Measurements from ENCODE around the gene OR10V1. TPM values are rescaled to one million over a fixed set of nuclear protein-coding genes. Genes with fewer than 3 reads are reported as not detected.

Gene OR10V1
- total and polyA plus RNA-seq, 2 donors (not counting 1 experiment from before 2014, with no cell fraction given), result not detected

DNA sequence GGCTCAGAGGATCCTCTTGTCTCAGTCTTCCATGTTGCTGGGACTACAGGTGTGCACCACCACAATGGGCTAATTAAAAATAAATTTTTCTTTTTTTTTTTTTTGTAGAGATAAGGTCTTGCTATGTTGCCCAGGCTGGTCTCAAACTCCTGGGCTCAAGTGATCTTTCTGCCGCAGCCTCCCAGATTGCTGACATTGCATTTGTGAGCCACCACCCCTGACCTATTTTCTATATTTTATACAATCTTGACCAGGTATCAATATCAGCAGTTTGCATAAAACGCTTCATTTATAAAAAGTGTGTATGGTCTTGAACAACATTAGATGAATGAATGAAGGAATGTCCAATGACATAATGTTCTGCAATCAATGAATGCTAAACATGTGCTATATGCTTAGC is 32.5 kb upstream of the OR10V1 start:
- Histone ChIP-seq H3K27me3 (ENCODE audit: control insufficient read depth, insufficient read depth, low read length) (peaks cover 3% of the 10 kb centered on the region), H2AFZ (ENCODE audit: low read length) (no peak overlapping the region), H3K4me2 (ENCODE audit: extremely low read depth, insufficient read depth, low read length) (no peak overlapping the region), H3K27ac (ENCODE audit: insufficient read depth, low read length) (no peak overlapping the region), H4K20me1 (ENCODE audit: control insufficient read depth, extremely low read depth, insufficient read depth, low read length) (no peaks in the 10 kb centered on the region), H3K36me3 (ENCODE audit: control insufficient read depth, insufficient read depth, low read length) (no peaks in the 10 kb centered on the region), H3K4me1 (ENCODE audit: control insufficient read depth, extremely low read depth, insufficient read depth, low read length) (no peaks in the 10 kb centered on the region), H3K4me3 (replicated peaks in 1 of 4; ENCODE audit: control extremely low read depth in 1 of 4, insufficient read depth in 1 of 4, low read depth in 3 of 4, low read length in 4 of 4) (no peak overlapping the region), H3K9ac (ENCODE audit: insufficient read depth, low read length) (no peak overlapping the region), H3K79me2 (ENCODE audit: control insufficient read depth, insufficient read depth, low read length) (no peaks in the 10 kb centered on the region), H3K9me3 (ENCODE audit: control insufficient read depth, insufficient read depth, low read depth, low read length) (no peaks in the 10 kb centered on the region)
- DNase-seq (ENCODE audit: low read depth in 2 of 2), result no peak
- TF ChIP-seq EZH2 (IDR thresholded peaks at IDR 0.05; ENCODE audit: low read length, missing control alignments), result no peak
- TF ChIP-seq, protein P1, sequence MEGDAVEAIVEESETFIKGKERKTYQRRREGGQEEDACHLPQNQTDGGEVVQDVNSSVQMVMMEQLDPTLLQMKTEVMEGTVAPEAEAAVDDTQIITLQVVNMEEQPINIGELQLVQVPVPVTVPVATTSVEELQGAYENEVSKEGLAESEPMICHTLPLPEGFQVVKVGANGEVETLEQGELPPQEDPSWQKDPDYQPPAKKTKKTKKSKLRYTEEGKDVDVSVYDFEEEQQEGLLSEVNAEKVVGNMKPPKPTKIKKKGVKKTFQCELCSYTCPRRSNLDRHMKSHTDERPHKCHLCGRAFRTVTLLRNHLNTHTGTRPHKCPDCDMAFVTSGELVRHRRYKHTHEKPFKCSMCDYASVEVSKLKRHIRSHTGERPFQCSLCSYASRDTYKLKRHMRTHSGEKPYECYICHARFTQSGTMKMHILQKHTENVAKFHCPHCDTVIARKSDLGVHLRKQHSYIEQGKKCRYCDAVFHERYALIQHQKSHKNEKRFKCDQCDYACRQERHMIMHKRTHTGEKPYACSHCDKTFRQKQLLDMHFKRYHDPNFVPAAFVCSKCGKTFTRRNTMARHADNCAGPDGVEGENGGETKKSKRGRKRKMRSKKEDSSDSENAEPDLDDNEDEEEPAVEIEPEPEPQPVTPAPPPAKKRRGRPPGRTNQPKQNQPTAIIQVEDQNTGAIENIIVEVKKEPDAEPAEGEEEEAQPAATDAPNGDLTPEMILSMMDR (conservative IDR thresholded peaks at IDR 0.05 in 1 of 2, IDR thresholded peaks at IDR 0.05 in 1 of 2; ENCODE audit: low read depth in 1 of 2, low read length in 2 of 2), result no peak

DNA sequence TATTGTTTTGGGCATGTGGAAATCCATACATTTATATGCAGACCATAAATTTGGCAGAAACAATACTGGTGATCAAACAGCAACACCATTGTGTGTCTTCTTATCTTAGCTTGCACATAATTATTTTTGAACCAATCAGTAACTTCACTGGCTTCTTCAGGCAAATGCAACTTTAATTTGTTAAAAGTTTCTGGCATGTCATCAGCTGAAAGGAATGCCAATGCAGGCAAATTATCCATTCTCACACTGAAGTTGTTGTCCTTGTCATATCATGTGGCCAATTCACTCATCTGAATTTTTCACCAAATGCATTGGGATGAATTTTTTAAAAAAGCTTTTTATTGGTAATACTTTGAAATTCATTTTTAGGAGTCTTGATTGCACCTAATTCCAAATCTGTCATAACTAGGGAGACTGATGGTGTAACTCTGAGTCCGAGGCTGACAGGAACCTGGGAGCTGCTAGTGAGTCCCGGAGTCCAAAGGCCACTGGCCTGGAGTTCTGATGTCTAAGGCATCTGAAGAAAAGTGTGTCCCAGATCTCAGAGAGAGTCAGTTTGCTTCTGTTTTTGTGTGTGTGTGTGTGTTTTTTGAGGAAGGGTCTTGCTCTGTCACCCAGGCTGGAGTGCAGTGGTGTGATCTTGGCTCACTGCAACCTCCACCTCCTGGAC is 17.4 kb upstream of the OR10V1 start:
- no peak overlapping the region for H3K9ac ChIP-seq (ENCODE audit: insufficient read depth, low read length)
- TF ChIP-seq, protein P1 (conservative IDR thresholded peaks at IDR 0.05 in 1 of 2, IDR thresholded peaks at IDR 0.05 in 1 of 2; ENCODE audit: low read depth in 1 of 2, low read length in 2 of 2), result no peak
- no peaks in the 10 kb centered on the region for H3K9me3 ChIP-seq (ENCODE audit: control insufficient read depth, insufficient read depth, low read depth, low read length)
- H3K79me2 ChIP-seq (ENCODE audit: control insufficient read depth, insufficient read depth, low read length), result no peaks in the 10 kb centered on the region
- no peak overlapping the region for H3K4me2 ChIP-seq (ENCODE audit: extremely low read depth, insufficient read depth, low read length)
- no peak for DNase-seq (ENCODE audit: low read depth in 2 of 2)
- H4K20me1 ChIP-seq (ENCODE audit: control insufficient read depth, extremely low read depth, insufficient read depth, low read length), result no peaks in the 10 kb centered on the region
- H3K27me3 ChIP-seq (ENCODE audit: control insufficient read depth, insufficient read depth, low read length), result no peaks in the 10 kb centered on the region
- no peak overlapping the region for H3K4me3 ChIP-seq (replicated peaks in 1 of 4; ENCODE audit: control extremely low read depth in 1 of 4, insufficient read depth in 1 of 4, low read depth in 3 of 4, low read length in 4 of 4)
- no peaks in the 10 kb centered on the region for H3K36me3 ChIP-seq (ENCODE audit: control insufficient read depth, insufficient read depth, low read length)
- H3K27ac ChIP-seq (ENCODE audit: insufficient read depth, low read length), result no peak overlapping the region
- H3K4me1 ChIP-seq (ENCODE audit: control insufficient read depth, extremely low read depth, insufficient read depth, low read length), result no peaks in the 10 kb centered on the region
- H2AFZ ChIP-seq (ENCODE audit: low read length), result no peak overlapping the region

DNA sequence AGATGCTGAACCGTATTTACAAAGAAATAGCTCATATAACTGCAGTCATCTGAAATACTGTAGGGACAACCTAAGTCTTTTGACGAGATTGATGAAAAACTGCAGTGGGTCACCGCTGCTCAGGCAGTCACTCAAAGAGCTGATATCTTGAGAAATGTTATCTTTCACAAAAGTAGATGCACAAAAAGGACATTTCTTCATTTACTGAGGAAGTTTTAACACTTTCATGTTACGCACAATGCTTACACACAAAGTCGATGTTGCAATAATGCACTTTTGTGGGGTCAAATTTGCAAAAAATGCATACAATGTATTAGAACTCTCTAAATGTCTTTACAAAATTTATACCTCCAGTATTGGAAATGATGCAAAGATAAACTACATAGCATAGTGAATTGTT is 16.2 kb upstream of the OR10V1 start:
- no peak overlapping the region for H3K4me3 ChIP-seq (replicated peaks in 1 of 4; ENCODE audit: control extremely low read depth in 1 of 4, insufficient read depth in 1 of 4, low read depth in 3 of 4, low read length in 4 of 4)
- no peak overlapping the region for H3K27ac ChIP-seq (ENCODE audit: insufficient read depth, low read length)
- H3K9me3 ChIP-seq (ENCODE audit: control insufficient read depth, insufficient read depth, low read depth, low read length), result no peaks in the 10 kb centered on the region
- H3K36me3 ChIP-seq (ENCODE audit: control insufficient read depth, insufficient read depth, low read length), result no peaks in the 10 kb centered on the region
- H4K20me1 ChIP-seq (ENCODE audit: control insufficient read depth, extremely low read depth, insufficient read depth, low read length), result no peaks in the 10 kb centered on the region
- no peaks in the 10 kb centered on the region for H3K27me3 ChIP-seq (ENCODE audit: control insufficient read depth, insufficient read depth, low read length)
- H3K4me1 ChIP-seq (ENCODE audit: control insufficient read depth, extremely low read depth, insufficient read depth, low read length), result no peaks in the 10 kb centered on the region
- TF ChIP-seq, protein P1 (conservative IDR thresholded peaks at IDR 0.05 in 1 of 2, IDR thresholded peaks at IDR 0.05 in 1 of 2; ENCODE audit: low read depth in 1 of 2, low read length in 2 of 2), result no peak
- TF ChIP-seq EZH2 (IDR thresholded peaks at IDR 0.05; ENCODE audit: low read length, missing control alignments), result no peak
- no peak overlapping the region for H3K4me2 ChIP-seq (ENCODE audit: extremely low read depth, insufficient read depth, low read length)
- H3K9ac ChIP-seq (ENCODE audit: insufficient read depth, low read length), result no peak overlapping the region
- H2AFZ ChIP-seq (ENCODE audit: low read length), result no peak overlapping the region
- H3K79me2 ChIP-seq (ENCODE audit: control insufficient read depth, insufficient read depth, low read length), result no peaks in the 10 kb centered on the region
- DNase-seq (ENCODE audit: low read depth in 2 of 2), result no peak
